ENCODE measurements around the gene PRR22.

DNA sequence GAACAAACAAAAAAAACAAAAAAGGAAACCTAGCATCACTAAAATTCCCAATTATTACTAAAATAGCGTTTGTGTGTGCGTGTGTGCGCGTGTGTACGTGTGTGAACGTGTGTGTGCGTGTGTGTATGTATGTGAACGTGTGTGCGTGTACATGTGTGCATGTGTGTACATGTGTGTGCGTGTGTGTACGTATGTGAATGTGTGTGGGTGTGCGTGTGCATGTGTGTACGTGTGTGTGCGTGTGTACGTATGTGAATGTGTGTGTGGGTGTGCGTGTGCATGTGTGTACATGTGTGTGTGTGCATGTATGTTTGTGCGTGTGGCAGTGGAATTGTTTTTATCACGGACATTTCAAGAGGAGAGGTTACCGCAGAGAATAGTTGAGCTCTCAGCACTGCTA, 42.5 kb downstream of the PRR22 start:
- TF ChIP-seq, protein P1, sequence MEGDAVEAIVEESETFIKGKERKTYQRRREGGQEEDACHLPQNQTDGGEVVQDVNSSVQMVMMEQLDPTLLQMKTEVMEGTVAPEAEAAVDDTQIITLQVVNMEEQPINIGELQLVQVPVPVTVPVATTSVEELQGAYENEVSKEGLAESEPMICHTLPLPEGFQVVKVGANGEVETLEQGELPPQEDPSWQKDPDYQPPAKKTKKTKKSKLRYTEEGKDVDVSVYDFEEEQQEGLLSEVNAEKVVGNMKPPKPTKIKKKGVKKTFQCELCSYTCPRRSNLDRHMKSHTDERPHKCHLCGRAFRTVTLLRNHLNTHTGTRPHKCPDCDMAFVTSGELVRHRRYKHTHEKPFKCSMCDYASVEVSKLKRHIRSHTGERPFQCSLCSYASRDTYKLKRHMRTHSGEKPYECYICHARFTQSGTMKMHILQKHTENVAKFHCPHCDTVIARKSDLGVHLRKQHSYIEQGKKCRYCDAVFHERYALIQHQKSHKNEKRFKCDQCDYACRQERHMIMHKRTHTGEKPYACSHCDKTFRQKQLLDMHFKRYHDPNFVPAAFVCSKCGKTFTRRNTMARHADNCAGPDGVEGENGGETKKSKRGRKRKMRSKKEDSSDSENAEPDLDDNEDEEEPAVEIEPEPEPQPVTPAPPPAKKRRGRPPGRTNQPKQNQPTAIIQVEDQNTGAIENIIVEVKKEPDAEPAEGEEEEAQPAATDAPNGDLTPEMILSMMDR (IDR thresholded peaks at IDR 0.05), result no peak
- no peak for TF ChIP-seq POLR2A (IDR thresholded peaks at IDR 0.05)

All from testis (tissue), 2 donors.